ENCODE data around the gene SLC27A3.
"Not testable (repeated sequence)": the region's sequence is repeated elsewhere in the genome, so short reads cannot be mapped to it uniquely, and the experiment has no call there.

The SLC27A3 gene

DNA sequence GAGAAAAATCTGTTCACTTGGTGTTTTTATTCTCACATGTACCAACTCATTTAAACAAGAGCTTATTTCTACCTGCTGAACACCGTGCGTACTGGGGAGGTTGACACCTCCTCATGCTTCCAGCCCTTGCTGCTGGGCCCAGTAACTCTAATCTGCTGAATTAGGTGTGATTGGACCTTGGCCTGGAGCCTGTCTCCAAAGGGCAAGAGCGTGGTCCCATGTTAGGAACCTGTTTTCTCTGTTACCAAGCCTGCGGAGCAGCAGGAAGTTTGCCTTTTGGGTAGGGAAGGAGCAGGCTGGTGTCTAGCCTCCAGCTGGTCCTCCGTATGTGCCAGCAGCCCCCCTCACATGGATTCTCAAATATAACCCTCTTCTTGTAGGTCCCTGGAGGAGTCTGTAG lies 10.9 kb upstream of the SLC27A3 start:
- DNase-seq (ENCODE audit: extremely low read depth, low read depth) = no peak
- TF ChIP-seq, protein P1, sequence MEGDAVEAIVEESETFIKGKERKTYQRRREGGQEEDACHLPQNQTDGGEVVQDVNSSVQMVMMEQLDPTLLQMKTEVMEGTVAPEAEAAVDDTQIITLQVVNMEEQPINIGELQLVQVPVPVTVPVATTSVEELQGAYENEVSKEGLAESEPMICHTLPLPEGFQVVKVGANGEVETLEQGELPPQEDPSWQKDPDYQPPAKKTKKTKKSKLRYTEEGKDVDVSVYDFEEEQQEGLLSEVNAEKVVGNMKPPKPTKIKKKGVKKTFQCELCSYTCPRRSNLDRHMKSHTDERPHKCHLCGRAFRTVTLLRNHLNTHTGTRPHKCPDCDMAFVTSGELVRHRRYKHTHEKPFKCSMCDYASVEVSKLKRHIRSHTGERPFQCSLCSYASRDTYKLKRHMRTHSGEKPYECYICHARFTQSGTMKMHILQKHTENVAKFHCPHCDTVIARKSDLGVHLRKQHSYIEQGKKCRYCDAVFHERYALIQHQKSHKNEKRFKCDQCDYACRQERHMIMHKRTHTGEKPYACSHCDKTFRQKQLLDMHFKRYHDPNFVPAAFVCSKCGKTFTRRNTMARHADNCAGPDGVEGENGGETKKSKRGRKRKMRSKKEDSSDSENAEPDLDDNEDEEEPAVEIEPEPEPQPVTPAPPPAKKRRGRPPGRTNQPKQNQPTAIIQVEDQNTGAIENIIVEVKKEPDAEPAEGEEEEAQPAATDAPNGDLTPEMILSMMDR (IDR thresholded peaks at IDR 0.05; ENCODE audit: low read depth, low read length) = no peak

- not testable (repeated sequence) for DNase-seq (ENCODE audit: extremely low read depth, low read depth)
These were observed 8.5 kb upstream of the SLC27A3 start for GRCh38 chr1:153766663-153767062.

DNA sequence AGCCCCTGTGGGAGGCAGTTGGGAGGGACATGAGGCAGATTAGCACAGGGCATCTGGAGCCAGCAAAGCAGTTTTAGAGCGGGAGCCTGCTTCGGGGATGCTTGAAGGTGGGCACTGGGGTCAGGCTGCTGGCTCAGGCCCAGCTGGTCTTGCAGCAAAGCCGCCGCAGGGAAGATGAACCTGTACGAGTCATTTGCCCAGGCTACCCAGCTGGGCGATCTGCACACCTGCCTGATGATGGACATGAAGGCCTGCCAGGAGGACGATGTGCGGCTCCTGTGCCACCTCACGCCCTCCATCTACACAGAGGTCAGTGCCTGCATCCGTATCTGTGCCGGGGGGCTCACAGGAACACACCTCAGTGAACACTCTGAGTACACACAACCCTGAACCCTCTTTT lies 7.7 kb upstream of the SLC27A3 start:
- no peak for DNase-seq (ENCODE audit: extremely low read depth, low read depth)
- TF ChIP-seq, protein P1 (IDR thresholded peaks at IDR 0.05; ENCODE audit: low read depth, low read length) = no peak

- DNase-seq (ENCODE audit: extremely low read depth, low read depth) = no peak
- TF ChIP-seq, protein P1 (IDR thresholded peaks at IDR 0.05; ENCODE audit: low read depth, low read length) = no peak
These were observed 6.7 kb upstream of the SLC27A3 start for GRCh38 chr1:153768316-153769181.

DNA sequence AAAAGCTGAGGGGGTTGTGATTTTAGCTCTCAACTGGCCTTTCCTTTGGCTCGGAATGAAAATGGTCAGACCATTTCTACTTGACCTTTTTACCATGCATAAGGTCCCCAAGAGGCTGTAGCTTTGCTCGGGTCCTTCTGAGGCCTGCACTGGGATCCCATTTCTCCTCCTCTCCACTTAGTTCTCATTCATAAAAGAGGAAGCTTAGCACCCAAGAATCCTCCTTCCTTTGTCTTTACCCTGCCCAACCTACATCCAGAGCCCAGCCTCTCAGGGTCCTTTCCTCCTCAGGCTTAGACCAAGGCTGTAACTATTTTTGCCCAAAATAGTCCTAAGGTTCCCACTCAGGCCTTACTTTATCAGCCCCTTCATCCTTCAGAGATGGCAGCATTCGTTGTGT lies 6.0 kb upstream of the SLC27A3 start:
- TF ChIP-seq, protein P1 (IDR thresholded peaks at IDR 0.05; ENCODE audit: low read depth, low read length) = no peak
- no peak for DNase-seq (ENCODE audit: extremely low read depth, low read depth)

GRCh38 chr1:153770797-153771196 lies 4.4 kb upstream of the SLC27A3 start:
- TF ChIP-seq, protein P1 (IDR thresholded peaks at IDR 0.05; ENCODE audit: low read depth, low read length) = no peak
- DNase-seq (ENCODE audit: extremely low read depth, low read depth) = no peak

DNA sequence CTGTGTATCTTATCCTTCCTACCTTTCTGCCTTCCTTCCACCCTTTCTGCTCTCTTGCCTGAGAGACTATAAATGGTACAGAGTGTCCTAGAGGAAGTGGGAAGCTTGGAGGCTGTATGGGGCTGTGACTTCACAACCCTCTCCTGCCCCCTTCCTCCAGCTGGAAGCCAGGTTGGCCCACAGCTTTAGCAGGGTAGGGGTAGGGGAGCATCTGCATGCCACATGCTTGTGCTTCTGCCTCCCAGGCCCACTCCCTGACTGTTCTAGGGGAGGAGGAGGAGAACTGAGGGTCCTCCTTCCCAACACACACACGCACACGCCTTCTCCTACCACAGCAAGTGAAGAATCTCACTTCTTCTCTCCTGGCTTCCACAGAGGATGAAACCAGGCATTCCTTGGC lies 3.9 kb upstream of the SLC27A3 start:
- DNase-seq (ENCODE audit: extremely low read depth, low read depth) = no peak
- TF ChIP-seq, protein P1 (IDR thresholded peaks at IDR 0.05; ENCODE audit: low read depth, low read length) = no peak

All from AG09319 (cell line).